ENCODE measurements around the gene CLEC17A.
"Not testable (repeated sequence)": the region's sequence is repeated elsewhere in the genome, so short reads cannot be mapped to it uniquely, and the experiment has no call there.

CLEC17A gene

GRCh38 chr19:14559916-14560775 is 22.7 kb upstream of the CLEC17A start:
- DNase-seq (ENCODE audit: low spot score): peak; percentile 0

- peak; percentile 0 for DNase-seq (ENCODE audit: low spot score)
Measured at GRCh38 chr19:14560776-14561108, 22.1 kb upstream of the CLEC17A start.

DNA sequence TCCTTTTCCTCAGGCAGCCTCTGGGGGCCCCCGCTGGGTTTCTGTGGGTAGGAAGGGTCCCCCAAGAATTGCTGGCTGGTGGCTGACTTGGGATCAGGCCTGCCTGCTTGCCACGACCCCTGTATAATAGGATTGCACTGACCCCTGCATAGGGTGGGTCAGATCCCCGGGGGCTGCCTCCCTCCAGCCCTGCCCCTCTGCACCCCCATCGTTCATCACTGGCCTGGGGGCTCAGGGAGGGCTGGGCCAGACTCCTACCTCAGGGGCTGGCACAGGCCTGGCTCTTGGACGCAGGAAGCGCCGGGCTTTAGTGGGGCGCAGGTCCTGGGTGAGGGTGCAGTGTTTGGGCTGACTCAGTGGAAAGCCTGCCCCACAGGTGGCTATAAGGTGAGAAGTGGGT is 21.6 kb upstream of the CLEC17A start:
- DNase-seq (ENCODE audit: low spot score): no peak

DNA sequence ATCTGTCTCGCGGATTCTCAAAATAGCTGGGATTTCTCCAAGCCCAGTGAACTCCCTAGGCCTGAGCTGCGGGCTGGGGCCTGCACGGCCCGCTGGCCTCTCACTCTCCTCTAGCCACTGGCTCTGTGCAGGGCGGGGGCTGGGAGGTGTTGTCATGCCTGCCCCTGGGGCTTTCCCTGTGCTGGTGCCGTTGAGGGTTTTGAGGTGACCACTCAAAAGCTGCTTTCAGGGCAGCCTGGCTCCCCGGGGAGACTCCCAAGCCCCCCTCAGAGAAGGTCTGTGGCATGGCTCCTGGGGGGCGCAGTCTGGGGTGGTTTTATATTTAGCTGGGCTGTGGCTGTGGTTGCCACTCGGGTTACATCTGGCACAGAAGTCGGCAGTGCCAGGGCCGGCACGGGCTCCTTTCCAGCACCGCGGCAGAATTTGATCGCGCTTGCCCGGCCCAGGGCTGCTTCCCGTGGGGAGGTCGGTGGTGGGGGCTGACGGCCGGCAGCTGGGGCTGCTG is 21.0 kb upstream of the CLEC17A start:
- peak; percentile 55 for DNase-seq (ENCODE audit: low spot score)

- peak; percentile 1 for DNase-seq (ENCODE audit: low spot score)
Measured at GRCh38 chr19:14562660-14563589, 20.0 kb upstream of the CLEC17A start.

DNA sequence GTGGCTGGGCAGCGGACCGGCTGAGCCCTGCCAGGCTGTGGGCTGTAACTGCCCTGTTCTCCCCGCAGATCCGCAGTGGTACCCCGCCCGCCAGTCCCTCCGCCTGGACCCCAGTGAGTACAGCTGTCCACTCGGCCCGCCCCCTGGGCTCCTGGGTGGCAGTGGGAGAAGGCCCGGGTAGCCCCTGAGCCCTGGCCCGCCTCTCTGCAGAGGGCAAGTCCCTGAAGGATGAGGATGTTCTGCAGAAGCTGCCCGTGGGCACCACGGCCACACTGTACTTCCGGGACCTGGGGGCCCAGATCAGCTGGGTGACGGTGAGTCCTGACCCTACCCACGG is 19.3 kb upstream of the CLEC17A start:
- no peak for DNase-seq (ENCODE audit: low spot score)

DNA sequence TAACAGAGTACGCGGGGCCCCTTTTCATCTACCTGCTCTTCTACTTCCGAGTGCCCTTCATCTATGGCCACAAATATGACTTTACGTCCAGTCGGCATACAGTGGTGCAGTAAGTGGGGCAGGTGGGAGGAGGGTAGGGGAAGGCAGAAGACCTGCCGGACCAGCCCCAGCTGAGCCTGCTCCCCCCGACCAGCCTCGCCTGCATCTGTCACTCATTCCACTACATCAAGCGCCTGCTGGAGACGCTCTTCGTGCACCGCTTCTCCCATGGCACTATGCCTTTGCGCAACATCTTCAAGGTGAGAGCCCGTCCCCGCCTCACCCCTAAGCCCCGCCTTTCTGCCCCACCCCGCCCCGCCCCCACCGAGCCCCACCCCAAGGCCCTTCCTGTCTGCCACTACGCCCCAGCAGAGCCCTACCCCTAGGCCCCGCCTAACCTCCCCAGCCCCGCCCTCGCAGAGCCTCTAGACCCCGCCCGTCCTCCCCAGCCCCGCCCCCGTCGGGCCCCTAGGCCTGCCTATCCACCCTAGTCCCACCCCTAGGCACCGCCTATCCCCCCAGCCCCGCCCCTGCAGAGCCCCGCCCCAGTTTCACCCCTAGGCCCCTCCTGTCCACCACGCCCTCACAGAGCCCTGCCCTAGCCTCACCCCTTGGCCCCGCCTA is 18.8 kb upstream of the CLEC17A start:
- peak; percentile 1 for DNase-seq (ENCODE audit: low spot score)

DNA sequence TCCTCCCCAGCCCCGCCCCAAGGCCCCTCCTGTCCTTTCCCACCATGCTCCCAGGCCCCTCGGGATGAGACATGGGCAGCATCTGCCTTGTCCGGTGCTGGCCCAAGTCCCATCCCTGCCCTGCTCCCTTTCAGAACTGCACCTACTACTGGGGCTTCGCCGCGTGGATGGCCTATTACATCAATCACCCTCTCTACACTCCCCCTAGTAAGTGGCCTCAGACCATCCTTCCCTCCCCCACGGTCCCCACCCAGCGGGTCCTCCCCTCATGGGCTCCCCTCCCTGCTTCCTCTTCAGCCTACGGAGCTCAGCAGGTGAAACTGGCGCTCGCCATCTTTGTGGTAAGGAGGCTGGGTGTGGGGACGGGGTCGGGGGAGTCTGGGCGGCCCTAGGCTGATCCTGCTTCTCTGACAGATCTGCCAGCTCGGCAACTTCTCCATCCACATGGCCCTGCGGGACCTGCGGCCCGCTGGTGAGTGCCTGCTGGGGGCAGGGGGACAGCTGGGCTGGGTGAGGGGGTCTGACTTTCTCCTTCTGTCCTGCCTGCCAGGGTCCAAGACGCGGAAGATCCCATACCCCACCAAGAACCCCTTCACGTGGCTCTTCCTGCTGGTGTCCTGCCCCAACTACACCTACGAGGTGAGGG is 18.1 kb upstream of the CLEC17A start:
- not testable (repeated sequence) for DNase-seq (ENCODE audit: low spot score)

GRCh38 chr19:14565298-14565679 is 17.6 kb upstream of the CLEC17A start:
- DNase-seq (ENCODE audit: low spot score): no peak

GRCh38 chr19:14565765-14566711 is 16.8 kb upstream of the CLEC17A start:
- DNase-seq (ENCODE audit: low spot score): no peak

DNA sequence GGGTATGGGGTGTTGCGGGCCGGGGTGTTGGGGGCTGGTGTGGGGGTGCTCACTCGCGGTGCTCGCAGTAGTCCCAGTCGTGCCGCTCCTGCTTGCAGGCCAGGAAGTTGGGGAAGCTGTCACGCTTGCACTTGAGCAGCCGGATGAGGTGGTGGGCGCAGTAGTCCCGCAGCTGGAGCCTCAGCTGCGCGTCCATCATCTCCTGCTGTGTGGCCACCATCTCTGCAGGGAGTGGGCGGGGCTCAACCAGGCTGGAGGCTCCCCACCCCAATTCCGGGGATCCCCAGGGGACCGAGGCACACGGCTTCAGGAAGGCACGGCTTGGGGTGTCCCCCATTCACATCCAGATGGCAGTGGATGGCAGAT is 16.2 kb upstream of the CLEC17A start:
- no peak for DNase-seq (ENCODE audit: low spot score)

- no peak for DNase-seq (ENCODE audit: low spot score)
Measured at GRCh38 chr19:14567079-14567478, 15.8 kb upstream of the CLEC17A start.

DNA sequence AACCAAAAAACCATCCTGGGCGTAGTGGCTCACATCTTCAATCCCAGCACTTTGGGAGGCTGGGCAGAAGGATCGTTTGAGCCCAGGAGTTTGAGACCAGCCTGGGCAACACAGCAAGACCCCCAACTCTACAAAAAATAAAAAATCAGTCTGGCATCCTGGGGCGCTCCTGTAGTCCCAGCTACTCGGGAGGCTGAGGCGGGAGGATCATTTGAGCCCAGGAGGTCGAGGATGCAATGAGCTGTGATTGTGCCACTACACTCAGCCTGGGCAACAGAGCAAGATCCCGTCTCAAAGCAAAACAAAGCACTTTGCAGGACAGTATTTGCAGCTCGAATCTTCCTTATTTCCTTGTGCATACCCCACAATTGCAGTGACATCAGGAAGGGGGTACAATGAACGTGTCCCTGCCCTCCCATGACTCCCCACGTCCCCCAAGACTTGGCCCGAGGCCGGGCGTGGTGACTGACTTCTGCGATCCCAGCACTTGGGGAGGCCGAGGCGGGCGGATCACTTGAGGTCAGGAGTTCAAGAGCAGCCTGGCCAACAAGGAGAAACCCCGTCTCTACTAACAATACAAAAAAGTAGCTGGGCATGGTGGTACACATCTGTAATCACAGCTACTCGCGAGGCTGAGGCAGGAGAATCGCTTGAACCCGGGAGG is 11.9 kb upstream of the CLEC17A start:
- no peak for DNase-seq (ENCODE audit: low spot score)

- DNase-seq (ENCODE audit: low spot score): peak; percentile 95
Measured at GRCh38 chr19:14571695-14572490, 11.0 kb upstream of the CLEC17A start, which contains the start of gene NDUFB7. NDUFB7 (minus strand) TSS chr19:14572066; CDS start chr19:14572000, 66 bp downstream.

DNA sequence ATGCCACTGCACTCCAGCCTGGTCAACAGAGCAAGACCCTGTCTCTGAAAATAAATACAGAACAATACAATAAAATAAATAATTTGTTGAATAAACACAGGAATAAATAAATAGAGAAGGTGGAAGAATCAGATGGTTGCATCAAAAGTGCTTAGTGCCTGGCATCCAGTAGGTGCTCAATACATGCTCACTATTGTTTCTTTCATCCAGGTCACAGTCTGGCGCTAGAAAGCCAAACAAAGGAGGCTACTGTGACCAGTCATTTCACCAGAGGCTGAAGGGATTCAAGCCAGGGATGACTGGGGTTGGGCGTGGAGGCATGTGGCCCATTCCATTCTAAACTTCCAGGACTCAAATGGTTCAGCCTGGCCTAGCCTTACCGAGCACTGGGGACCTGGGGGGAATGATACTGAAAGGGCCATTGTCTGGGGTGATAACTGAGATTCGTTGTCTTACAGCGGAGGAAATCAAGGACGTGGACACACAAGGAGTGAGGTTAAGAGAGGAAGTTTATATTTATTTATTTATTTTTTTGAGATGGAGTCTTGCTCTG is 7.4 kb upstream of the CLEC17A start:
- DNase-seq (ENCODE audit: low spot score): no peak

DNA sequence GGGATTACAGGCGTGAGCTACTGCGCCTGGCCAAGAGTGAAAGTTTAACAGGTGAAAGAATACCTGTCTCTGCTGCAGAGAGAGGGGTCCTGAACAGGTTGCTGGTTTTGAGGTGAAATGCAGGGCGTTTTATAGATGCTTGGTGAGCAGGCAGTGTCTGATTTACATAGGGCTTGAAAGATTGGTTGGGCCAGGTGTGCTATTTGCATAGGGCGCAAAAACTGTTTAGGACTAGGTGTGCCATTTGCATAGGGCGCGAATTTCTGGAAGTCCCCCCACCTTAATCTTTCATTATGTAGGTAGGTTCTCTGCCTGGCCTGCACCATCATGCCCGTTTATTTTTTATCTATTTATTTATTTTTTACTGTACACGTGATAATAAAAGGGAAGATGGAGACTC is 6.5 kb upstream of the CLEC17A start:
- no peak for DNase-seq (ENCODE audit: low spot score)

- no peak for DNase-seq (ENCODE audit: low spot score)
Measured at GRCh38 chr19:14577264-14577663, 5.6 kb upstream of the CLEC17A start.

- no peak for DNase-seq (ENCODE audit: low spot score)
Measured at GRCh38 chr19:14577885-14578427, 4.9 kb upstream of the CLEC17A start.

Data from pons (tissue), 1 donor.